Astrocyte of the spinal cord (primary cell): ENCODE results near the gene MRPL9.

ENCODE experiments used
- DNase-seq: peaks from one replicate; pipeline ENCODE4 v3.0.0; 2011; ENCODE audit warnings: low read depth, low spot score
- H3K4me3 ChIP-seq: 2 replicates; pipeline ENCODE4 v1.5.1; 2011; ENCODE audit warnings: low read depth, mild to moderate bottlenecking, low read length, moderate library complexity
- in situ Hi-C: cut with HindIII; loops from 2 replicates; pipeline ENCODE4 v1.10.0; 2017; ENCODE audit warnings: low sequenced_read_pairs
- TF ChIP-seq, protein P1 (sequence below): IDR thresholded peaks from 2 replicates; pipeline ENCODE4 v1.5.1; 2012; ENCODE audit warnings: low read depth, mild to moderate bottlenecking, low read length, inconsistent platforms

Gene MRPL9

DNA sequence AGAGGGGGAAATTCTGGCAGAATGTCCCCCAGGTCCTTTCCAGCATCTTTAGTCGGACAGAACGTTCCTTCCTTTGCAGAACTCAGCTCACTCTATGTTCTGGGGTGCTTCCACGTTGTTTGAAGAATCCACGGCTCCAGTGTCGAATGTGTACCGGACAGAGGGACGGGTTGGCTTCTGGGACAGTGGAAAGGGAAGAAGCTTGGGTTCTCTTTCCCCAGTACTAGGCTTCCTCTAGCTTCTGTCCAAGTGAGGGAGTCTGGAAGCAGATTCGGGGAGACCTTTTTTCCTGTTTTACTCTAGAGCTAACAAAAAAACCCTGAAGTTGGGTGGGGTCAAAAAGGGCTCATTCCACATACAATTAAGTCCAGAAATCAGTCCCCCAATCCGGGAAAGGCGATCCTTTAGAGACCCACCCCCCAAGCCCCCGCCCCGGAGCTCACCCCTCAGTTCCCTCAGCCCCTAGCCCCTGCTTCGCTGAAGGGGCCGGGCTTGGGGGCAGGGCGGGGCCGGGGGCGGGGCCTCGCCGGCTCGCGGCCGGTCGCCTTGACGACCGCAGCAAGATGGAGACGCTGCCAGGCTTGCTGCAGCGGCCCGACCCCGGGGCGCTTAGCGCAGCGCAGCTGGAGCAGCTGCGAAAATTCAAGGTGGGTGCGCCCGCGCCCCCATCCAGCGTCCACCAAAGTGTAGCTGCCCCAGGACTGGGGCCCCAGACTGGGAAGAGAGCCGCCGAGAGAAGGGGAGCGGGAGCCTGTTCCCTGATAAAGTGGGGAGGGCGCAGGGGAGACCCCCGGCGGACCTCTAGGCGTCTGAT, 42.1 kb downstream of the MRPL9 start, which contains the start of gene RIIAD1:
Gene RIIAD1, plus strand, starts transcription at position 549 of the 814 bp plus-strand sequence. Its CDS starts 15 bp downstream, at position 564.
- in situ Hi-C loops = no loop called here
- peak within 1 kb of the TSS; percentile 33 for H3K4me3 ChIP-seq
- TF ChIP-seq, protein P1, sequence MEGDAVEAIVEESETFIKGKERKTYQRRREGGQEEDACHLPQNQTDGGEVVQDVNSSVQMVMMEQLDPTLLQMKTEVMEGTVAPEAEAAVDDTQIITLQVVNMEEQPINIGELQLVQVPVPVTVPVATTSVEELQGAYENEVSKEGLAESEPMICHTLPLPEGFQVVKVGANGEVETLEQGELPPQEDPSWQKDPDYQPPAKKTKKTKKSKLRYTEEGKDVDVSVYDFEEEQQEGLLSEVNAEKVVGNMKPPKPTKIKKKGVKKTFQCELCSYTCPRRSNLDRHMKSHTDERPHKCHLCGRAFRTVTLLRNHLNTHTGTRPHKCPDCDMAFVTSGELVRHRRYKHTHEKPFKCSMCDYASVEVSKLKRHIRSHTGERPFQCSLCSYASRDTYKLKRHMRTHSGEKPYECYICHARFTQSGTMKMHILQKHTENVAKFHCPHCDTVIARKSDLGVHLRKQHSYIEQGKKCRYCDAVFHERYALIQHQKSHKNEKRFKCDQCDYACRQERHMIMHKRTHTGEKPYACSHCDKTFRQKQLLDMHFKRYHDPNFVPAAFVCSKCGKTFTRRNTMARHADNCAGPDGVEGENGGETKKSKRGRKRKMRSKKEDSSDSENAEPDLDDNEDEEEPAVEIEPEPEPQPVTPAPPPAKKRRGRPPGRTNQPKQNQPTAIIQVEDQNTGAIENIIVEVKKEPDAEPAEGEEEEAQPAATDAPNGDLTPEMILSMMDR = no peak
- DNase-seq = no peak

DNA sequence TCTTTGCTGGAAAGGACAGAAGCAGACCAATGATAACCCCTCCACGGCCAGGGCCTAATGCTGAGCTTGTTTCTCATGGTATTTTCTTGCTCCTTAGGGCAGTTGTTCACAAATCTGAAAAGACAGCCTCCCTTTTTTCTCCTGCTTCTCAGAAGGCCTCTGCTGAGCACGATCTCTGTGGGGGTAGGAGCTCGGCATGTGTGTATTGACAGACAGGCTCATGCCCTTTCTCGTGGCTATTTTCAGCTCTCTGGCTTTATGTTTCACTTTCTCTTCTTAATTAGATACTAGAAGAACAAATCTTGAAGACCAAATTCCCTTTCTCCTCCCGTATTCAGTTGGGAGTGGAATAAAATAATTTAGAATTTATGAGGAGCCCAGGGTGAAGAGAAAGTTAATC, 42.7 kb downstream of the MRPL9 start:
- in situ Hi-C loops = no loop called here
- peak overlapping the region; percentile 33 for H3K4me3 ChIP-seq
- TF ChIP-seq, protein P1 = no peak
- DNase-seq = peak; percentile 26

DNA sequence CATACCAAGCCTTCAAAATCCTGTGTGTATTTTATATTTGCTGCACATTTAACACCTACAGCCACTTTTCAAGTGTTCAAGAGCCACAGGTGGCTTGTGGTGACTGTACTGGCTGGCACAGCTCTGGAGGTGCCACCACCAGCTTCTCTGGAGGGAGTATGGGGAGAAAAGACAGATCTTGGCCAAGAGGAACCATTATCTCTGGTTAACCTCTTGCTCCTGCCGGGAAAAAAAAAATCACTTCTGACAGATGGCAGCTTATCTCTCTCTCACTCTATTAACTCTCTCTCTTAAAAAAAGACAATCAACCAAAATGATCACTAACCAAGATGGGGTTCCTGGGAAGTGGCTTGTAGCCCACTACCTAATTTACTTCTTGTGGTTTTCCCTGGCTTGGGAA, 43.2 kb downstream of the MRPL9 start:
- in situ Hi-C loops = no loop called here
- TF ChIP-seq, protein P1 = no peak
- no peak overlapping the region for H3K4me3 ChIP-seq
- DNase-seq = no peak

DNA sequence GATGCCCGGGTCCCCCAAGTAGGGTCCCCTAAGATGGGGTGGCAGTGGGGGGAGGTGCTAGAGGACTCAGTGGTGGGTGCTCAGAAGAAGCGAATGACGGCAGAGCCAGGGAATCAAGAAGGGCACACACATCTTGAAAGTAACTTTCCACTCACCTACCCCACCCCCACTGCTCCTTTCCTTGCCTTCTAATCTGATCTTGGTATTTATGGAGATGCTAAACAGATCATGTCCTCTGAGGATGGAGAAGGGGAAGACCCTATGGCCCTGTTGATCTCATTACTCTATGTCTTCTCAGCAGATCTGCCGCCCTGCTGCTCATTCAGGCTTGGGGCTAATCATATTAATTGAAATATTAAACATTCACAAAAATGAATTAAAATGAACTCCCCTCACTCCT, 44.6 kb downstream of the MRPL9 start:
- no peak overlapping the region for H3K4me3 ChIP-seq
- in situ Hi-C loops = no loop called here
- TF ChIP-seq, protein P1 = no peak
- DNase-seq = no peak

DNA sequence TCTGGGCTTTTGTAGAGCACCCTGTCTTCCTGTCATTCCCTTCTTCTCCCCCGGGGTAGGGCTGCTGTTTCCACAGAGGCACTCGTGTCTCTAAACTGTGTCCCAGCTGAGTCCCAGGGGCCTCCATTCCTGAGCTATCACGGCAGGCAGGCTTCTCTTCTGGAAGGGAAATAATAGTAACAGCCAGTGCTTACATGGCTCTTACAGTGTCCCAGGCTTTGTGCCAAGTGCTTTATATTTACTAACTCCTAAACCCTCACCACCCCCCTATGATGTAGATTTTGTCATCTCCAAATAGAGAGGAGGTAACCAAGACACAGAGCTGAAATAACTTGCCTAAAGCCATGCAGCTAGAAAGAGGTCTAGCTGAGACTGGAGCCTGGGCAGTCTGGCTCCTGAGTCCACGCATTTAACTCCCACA, 45.3 kb downstream of the MRPL9 start:
- no peak for DNase-seq
- TF ChIP-seq, protein P1 = no peak
- in situ Hi-C loops = no loop called here
- H3K4me3 ChIP-seq = no peak overlapping the region

DNA sequence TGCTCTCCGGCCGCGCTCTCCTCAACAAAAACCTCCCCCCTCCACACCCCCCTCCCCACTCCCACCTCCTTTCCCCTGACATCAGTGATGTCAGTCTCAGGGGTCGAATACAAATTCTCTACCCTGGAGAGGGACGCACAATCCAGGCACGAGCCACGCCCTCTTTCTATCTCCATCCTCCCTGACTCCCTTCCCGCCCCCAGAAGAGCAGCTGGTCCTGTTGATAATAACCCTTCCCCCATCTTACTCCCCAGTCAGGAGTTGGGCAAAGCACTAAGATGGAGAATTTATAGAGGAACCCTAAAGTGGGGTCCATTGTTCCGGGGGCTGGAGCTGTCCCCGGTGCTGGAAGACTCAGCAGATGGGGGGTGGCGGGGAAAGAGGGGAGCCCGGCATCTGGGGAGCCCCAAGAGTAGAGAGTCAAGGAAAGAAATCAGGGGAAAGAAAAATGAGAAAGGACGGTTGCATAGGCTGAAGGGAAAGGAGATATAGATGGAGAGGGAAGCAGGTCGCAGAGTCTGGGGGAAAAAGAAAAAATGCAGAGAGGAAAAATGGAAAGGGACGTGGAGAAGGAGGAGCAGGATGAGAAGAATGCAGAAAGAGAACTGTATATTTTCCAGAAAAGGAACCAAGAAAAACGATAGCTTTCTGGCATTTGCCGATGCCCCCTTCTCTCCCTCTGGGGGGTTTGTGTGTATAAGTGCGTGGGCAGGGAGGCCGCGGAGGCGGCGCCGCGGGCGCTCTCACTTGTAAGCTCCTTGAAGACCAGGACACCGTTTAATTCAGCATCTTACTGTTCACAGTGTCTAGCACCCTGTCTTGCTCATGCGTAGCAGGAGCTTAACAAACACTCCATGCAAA, 46.3 kb downstream of the MRPL9 start, which contains the start of gene CELF3:
Gene CELF3, minus strand, starts transcription at position 33 of the 861 bp plus-strand sequence. CDS start 783 bp downstream, outside the sequence.
- no peak within 1 kb of the TSS for H3K4me3 ChIP-seq
- no peak for DNase-seq
- TF ChIP-seq, protein P1 = no peak
- in situ Hi-C loops = no loop called here
